COLO829 (cell line): ENCODE results near the gene TBRG4.
"Not testable (repeated sequence)": the region's sequence is repeated elsewhere in the genome, so short reads cannot be mapped to it uniquely, and the experiment has no call there.

Experiments used
- DNase-seq: peaks from one replicate; pipeline ENCODE4 v3.0.0; 2012; ENCODE audit warnings: low spot score

Gene TBRG4

DNA sequence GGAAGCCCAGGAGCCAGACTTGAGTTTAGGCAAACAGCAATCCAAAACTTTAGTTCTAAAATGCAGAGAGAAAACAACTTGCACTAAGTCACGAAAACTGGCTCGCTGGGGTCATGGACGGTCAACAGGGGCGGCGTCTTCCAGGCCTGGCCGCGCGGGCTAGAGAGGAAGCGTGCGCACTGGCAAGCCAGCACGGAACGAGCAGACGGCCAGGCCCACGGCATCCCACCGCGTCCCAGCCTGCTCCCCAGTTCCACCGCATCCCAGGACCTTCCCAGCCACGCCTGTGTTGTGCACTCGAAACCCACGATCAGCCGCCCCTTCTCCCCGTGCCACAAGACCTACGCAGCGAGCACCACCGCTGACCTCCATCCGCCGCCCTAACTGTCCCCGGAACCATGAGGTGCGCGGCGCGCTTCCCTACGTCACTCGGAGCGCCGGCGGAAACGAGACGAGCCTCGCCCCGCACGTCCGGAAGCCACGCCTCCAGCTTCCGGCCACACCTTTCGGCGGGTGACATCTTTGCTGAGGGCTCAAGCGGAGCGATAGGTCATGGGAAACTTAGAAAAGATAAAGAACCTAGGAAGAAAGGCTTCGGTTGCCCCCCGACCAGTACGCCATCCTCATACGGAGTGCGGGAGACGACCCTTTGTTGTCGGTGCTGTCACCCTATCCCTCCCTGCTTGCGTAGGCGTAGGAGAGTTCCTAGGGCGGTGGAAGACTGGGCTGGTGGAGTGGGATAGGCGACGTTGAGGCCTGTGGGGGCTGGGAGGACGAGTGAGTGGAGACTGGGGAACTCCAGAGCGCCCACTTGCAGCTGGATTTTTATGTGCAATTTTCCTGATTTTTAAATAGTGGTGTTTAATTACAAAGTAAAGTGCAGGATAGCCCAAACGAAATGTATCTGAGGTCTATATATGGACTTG lies at the start of gene TBRG4:
TBRG4 (minus strand) TSS at position 400 of the 926 bp plus-strand sequence. CDS start 2,460 bp downstream, outside the sequence.
- peak; percentile 93 for DNase-seq

DNA sequence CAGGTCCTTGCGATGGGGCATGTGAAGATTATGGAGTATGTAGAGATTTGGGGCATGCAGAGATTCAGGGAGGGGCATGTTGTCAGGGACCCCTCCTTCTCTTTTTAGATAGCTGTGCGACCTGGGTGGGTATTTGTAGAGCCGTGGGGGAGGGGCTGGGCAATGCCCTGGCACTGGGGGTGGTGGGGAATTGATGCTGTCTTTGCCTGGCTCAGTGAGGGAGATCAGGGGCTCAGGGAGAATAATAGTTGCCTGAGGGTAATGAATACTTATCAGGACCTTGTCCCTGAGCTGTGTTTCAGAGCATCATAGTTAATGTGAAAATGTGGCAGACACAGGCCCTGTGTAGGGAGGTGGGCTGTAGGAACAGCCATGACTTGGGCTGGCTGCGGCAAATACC lies 49.6 kb upstream of the TBRG4 start:
- no peak for DNase-seq

DNA sequence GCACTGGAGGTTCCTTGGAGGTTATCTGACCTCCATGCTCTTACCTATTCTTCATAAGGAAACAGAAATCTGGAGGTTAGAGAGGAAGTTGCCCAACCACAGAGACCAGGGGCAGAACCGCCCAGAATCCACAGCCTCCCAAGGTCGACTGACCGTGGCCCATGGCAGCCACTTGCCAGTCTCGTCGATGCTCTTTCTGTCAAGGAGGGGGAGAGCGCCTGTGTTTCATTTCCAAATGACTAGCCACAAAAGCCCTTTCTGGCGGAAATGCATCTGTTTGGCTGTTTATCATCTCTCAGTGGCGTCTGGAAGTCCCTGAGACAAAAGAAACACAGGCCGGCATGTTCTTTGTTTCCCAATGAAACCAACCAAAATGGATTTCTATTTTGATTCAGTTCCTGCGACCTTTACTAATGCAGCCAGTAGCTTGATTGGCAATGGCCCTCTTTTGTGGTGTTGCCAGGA lies 49.0 kb upstream of the TBRG4 start:
- no peak for DNase-seq

DNA sequence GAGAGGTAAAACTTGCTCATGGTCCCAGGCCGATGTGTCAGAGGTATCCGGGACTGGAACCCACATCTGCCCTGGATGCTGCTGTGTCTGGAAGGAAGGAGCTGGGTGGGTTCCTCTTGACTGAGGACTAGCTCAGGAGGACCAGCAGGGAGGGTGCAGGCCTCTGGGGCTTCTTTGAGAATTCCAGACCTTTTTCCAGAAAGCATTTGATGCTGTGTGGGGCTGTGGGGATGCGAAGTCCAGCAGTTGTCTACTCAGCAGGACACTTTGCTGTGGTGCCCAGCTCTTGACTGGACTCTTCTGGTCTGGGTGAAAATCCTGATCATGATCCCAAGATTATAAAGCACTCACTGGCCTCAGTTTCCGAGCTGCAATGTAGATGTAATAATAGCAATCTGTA lies 47.8 kb upstream of the TBRG4 start:
- no peak for DNase-seq

DNA sequence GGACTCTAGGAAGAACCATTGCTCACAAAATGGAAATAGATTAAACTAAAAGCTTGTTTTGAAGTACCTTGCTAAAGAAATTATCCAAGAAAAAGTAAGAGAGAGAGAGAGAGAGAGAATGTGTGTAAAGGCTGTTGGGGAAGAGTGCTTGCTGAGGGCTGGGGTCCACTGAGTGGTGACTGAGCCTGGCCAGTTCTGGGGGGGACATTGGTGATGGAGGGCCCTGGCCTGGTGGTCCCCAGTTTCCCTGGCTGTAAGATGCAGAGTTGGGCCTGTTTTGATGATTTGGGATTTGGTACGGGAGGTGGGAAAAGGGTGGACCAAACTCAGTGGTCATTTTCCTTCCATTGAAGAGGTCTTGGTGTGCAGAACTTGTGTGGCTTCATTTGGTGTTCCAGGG lies 47.0 kb upstream of the TBRG4 start:
- DNase-seq = no peak

DNA sequence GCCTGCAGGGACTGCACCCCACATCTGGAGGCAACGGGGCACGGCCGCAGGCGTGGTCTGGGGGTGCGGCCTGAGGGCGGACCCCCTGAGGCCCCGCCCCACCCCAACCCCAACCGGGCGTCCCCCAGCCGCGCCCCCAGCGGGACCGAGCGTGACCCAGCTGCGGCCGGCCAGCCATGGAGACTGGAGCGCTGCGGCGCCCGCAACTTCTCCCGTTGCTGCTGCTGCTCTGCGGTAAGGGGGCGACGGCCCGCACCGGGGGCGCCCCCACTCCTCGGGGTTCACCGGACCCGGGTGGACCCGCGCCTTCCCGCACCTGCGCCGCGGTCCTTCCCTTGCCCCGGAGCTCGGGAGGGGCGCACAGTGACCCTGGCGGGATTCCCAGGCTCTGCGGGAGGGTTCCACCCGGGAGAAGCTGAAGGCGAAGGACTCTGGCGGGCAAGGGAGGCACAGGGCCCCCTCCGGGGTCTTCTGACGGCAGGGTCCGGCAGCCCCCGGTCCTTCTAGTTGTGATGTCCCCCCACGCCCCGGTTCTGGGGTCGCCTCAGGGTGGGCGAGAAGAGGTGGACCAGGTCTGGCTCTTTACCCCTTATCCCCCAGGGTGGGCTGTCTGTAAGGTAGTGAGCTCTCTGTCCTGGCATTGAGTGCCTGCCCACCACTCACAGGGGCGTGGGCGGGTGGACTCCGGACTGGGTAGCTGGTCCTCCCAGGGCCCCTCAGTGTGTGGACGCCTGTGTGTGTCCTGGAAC lies 46.3 kb upstream of the TBRG4 start, which contains the start of gene RAMP3:
RAMP3 (plus strand) TSS at position 139 of the 749 bp plus-strand sequence; CDS start at position 177, 38 bp downstream.
- no peak for DNase-seq

DNA sequence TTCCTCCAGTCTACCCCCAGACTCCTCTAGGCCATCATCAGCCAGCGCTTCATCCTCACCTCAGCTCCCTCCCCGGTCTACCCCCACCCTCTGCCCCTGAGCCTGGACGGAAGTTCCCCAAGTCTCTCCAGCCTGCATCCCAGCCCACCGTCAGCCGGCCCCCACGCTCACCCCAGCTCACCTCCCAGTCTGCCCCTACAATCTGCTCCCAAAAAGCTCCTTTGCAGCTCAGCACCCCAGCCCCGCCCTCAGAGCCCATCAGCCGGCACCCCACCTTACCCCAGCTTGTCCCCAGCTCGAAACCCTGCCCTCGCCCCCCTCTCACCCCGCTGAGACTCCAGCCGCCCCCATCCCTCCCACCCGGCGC lies 45.8 kb upstream of the TBRG4 start:
- no peak for DNase-seq

DNA sequence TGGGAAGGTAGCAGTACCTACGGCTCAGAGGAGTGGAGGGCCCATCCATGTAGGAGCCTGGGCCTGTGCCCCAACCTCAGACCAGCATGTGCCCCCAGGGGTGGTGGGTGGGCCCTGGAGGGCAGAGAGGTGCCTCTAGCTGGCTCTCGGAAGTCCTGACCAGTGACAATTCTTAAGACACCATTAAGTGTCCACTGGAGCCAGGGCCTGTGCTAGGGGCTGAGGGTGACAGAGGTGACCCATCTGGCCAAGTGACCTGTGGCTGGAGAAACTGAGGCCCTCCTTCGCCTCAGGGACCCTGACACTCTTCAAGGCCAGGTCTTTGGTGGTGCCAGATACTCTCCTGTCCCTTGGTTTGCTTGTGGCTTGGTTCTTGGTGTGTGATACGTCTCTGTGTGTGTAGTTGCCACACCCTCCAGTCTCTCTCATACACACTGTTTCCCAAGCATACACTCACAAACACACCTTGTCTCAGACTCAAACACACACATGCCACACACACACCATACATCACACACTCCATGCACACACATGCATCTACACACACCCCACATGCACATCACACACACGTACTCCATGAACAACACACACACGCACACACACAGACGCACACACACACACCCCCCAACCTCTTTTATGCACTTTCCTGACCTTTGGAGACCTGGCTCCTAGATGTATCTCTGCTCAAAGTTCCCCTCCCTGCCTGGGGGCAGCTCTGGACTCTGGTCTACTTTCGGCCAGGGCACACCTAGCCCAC lies 45.2 kb upstream of the TBRG4 start:
- DNase-seq = no peak

DNA sequence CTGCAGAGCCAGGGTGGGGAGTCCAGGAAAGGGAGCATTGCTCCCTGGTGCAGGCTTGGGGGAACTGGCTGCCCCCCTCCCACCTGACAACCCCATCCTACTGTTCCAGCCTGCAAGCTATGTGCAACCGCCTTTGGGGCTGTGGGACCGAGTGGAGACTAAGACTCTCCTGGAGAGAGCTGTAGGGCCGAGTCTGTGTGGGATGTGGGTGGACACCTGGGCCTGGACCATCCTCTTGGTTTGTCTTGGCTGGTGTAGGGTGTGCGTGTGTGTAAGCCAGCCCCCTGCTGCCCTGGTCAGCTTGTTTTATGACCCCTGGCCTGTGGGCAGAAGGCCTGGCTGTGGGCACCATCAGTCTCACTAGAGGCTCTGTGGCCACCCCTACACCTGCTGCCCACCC lies 44.4 kb upstream of the TBRG4 start:
- DNase-seq = no peak

DNA sequence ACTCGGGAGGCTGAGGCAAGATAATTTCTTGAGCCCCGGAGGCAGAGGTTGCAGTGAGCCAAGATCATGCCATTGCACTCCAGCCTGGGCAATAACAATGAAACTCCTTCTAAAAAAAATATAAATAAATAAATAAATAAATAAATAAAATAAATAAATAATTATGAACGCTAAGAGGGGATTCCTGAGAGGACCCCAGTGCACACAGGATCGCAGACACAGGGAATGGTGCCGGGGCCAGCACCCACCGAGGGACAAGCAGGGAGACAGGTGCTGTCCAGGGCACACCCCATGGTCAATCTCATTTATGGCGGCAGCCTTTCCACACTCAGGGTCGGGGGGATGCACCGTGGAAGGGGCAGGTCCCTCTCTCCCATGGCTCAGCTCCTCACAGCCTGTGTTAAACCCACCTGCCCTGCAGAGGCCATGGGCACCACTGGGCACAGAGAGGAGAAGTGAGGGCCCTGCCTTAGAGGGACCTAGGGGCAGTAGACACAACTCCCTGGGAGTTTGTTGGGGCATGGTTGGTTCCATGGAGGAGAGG lies 43.9 kb upstream of the TBRG4 start:
- DNase-seq = no peak

DNA sequence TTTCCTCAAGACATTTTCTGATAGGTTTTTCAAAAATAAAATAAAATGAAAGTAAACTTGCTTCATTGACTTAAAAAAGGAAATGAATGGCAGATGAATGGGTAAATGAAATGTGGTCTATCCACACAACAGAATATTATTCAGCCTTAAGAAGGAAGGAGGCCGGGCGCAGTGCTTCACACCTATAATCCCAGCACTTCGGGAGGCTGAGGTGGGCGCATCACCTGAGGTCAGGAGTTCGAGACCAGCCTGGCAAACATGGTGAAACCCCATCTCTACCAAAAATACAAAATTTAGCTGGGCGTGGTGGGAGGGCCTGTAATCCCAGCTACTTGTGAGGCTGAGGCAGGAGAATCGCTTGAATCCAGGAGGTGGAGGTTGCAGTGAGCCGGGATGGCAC lies 42.4 kb upstream of the TBRG4 start:
- not testable (repeated sequence) for DNase-seq

DNA sequence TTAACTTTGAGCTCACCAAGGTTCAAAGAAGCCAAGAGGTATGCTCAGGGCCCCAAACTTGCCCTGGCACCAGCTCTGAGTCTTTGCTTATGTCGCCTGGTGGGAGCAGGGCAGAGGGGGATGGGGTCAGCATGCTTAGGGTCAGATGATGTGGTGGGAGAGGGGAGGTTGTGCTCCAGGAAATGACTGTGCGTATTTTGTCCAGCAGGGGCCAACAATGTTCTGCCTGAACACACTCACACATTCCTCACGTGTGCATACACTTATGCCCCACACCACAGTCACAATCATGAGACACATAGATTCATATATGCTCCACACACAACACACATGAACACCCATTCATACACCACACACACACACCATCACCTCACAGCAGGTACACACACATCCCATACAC lies 41.7 kb upstream of the TBRG4 start:
- DNase-seq = no peak

DNA sequence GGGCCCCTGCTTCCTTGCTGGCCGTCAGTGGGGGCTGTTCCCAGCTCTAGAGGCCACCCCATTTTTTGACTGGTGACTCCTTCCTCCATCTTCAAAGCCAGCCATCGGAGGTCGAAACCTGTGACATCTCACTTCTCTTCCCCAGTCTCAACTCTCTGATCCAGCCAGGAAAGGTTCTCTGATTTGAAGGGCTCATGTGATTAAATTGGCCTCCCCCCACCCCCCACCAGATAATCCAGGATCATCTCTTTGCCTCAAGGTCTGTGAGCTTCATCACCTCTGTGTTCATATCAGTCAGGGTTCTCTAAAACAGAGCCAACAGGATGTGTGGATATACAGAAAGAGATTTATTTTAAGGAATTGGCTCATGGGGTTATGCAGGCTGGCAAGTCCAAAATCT lies 40.5 kb upstream of the TBRG4 start:
- DNase-seq = no peak

DNA sequence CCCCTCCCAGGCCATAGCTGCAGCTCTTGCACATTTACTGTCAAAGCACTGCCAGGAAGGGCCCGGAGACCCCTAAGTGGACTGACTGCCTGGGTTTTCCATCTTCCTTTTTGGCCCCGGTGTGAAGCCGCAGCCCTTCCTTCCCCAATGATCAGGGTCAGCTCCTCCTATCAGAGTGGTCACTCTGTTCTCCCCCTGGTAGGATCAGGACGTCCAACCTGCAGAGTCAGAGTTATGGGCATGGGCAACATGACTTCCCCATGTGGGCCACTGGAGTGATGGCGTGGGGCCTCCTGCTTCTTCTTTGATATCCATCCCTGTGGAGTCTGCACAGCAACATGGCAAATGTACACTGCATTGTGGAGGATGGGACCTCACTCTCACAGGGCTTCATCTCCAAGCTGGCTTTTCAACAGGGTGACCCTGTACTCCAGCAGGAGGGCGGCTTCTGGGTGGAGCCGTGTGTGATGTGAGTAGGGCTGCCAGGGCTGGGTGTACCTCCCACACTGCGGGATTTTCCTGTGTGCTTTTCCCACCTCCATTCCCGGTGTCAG lies 39.7 kb upstream of the TBRG4 start:
- DNase-seq = no peak

DNA sequence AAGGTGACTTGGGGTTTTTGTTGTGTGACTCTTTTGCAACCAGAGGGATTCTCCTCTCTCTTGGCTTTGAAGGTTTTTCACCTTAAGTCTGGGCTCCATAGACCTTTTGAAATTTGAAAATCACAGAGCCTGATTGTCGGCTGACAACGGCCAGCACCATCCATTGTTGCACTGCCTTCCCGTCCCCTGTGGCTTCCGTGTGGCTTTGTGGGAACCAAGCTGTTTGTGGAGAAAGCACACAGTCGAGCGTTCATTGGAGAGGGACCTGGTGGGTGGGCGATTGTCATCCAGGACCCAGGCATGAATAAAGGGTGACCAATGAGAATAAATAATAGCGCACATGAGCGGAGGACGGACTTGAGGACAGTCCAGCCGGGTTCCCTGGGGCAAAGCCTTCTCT lies 38.7 kb upstream of the TBRG4 start:
- DNase-seq = no peak

DNA sequence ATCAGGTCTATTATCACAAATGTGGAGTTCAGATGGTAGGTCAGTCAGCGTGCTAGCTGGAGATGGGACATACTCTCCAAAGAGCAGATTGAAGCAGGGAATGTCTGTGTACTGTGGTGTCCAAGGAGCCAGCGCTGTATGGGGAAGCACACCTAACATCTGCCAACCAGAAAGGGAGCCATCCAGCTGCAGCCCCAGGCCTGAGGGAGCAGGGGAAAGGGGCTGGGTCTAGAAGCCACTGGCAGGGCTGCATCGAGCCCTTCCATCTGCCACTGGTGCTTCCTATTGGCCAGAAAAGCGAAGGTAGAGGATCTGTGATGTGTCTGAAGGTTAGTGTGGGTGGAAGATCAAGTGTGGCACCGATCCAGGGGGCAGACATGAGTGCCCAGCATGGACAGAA lies 38.1 kb upstream of the TBRG4 start:
- no peak for DNase-seq

DNA sequence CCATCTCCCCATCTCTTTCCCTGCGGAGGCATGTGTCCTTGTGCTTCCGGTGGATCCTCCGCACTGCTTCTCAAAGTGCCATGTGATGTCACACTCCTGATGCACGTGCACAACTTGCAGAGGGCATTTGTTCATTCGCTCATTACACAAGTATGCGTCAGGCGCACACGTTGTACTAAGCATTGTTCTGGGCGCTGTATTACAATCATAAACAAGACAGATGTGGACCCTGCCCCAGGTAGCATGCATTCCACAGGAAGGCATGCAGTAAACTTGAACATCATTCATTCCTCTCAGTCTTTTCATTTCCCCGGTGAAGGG lies 37.1 kb upstream of the TBRG4 start:
- no peak for DNase-seq

DNA sequence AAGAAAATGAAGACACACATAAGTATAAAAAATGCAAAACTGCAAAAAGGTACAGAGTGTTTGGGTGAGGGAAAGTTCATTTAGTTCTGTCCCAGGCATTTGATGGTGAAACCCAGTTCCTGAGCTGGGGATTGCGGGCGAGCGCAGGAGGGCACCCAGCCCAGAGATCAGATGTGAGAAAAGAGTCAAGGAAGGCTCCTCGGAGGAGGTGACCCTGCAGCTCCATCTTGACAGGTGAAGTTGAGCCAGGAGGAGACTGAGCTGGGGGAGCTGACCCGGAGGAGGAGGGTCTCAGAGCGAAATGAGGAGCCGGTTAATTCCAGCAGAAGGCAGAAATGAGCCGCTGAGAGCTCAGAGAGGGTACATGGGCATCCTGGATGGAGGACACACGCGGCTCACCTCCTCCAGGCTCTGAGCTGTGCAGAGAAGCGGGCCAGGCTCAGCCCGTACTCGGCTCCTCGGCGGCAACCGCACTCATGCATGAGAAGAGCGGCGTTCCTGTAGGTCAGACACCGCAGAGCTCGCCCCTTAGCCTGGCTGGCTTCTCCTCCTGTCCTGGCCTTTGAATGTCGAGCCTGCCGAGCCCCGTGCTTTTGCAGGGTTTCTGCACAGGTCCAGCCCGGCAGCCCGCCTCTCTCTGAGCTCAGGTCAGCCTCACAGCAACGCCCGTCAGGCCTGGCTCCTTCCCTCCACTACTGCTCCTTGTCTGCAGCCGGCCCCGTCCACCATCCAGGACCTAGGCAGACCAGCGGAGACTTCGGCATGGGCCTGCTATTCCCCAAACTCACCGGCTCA lies 36.6 kb upstream of the TBRG4 start:
- DNase-seq = no peak

DNA sequence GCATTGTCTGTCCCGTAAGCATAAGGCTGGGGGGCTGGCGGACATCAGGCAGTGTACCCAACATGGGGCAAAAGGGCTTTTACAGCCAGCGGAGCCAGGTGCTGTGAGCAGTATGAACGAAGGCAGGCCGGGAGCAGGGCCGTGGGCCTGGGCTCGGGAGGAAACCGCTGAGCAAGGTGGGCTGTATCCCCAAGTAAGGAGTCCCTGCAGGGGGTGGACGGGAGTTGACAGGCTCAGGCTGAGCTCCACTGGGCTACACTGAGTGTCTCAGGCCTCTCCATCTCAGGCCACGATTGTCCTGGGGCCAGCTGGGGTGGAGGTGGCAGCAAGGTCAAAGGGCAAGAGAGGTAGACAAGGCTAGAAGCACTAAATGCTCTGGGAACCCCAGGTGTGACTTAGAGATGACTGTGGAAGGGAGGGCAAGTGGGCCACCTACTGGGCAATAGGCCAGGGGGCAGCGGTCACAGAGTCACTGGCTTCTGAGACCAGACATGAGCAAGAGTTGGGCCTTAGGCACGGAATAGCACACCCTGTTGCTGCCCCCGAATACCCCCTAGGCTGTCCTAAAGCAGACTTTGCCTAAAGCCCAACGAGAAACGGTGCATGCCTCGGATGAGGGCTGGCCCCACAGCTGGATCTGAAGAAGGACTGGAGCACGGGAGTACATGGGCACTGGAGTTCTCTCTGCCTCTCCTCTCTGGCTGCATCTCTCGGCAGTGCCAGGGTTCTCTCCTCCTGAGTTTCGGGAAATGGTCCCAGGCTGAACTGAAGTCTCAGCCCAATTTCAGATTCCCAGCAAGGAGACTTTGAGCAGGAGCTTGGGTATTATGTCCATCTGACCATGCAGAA lies 35.3 kb upstream of the TBRG4 start:
- DNase-seq = no peak

DNA sequence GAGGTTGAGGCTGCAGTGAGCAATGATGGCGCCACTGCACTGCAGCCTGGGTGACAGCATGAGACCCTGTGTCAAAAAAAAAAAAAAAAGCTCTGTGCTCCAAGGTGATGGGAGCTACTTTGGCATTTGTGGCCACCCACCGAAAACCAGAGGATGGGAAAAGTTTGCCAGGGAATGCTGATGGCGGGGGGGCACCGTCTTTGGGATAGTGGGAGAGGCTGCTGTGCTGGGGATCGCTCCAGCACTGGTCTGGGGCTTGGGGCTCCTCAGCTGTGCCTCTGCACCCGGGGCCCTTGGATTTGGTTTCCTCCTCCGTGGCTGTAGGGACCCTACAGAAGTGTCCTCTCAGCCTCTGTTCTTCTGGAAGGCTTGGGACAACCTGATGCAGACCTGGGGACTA lies 34.4 kb upstream of the TBRG4 start:
- no peak for DNase-seq
